NCI-H510A treated with DMSO at 0.1 percent for 48 hours (cell line): ENCODE results near the gene ERGIC1.

Experiments used
- DNase-seq: peaks from one replicate; lab custom pipeline; 2025; lab: John Stamatoyannopoulos, UW

The ERGIC1 gene

DNA sequence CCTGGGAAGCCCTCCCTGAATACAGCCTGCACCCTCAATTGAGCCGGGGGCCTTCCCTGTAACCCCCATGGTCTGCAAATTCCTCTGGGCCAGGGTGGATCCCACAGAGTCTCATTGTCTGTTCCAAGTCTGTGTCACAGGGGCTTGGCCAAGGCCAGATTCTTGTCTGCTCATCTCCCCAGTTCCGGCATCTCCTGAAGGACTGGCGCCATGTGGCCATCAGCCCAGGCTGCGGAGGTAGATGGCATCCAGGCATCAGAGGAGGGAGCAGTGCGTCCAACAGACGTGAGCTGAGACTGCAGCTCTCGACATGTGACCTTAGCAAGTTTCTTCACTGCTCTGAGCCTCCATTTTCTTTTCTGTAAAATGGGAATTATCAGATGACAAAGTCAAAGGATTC is 87.9 kb downstream of the ERGIC1 start:
- DNase-seq = no peak

- no peak for DNase-seq
These were observed 89.5 kb downstream of the ERGIC1 start for GRCh38 chr5:172923539-172923938.

GRCh38 chr5:172925336-172925948 is 91.4 kb downstream of the ERGIC1 start:
- no peak for DNase-seq

DNA sequence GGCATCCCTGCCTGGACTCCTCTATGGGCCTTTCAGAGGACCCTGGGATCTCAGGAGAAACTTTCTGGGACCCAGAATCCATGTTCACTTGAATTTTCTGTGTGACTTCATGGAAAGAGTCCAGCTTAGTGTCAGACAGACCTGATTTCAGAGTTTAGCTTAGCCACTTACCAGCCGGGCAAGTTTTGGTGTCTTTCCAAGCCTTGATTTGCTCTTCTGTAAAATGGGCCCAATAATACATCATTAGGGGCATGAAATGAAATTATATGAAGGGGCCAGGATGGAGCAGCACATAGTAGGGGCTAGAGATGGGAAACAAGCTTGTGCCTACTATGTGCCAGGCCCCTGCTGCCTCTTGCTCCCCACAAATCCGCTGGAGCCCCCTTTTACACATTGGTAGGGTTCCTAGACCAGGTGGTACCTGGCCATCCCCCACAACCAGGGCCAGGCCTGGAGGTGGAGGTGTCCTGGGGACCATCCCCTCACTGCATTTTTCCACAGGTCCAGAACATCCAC is 92.0 kb downstream of the ERGIC1 start:
- DNase-seq = no peak

DNA sequence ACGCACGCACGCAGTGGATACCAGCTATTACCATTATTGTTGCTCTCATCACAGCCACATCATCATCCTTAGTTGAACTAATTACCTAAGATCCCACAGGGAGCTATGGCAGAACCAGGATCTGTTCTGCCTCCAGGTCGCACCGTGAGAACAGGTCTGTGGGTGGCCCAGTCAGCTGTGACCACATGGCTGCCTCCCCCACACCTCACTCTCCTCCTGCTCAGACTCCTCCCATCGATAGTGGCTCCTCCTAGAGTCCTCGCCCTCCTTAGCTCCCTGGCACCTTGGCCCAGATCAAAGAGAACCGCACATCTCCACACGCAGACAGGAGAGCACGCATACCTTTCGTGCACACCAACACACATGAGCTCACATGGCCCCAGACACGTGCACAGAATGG is 92.7 kb downstream of the ERGIC1 start:
- DNase-seq = no peak

GRCh38 chr5:172929371-172929838 is 95.4 kb downstream of the ERGIC1 start:
- no peak for DNase-seq

DNA sequence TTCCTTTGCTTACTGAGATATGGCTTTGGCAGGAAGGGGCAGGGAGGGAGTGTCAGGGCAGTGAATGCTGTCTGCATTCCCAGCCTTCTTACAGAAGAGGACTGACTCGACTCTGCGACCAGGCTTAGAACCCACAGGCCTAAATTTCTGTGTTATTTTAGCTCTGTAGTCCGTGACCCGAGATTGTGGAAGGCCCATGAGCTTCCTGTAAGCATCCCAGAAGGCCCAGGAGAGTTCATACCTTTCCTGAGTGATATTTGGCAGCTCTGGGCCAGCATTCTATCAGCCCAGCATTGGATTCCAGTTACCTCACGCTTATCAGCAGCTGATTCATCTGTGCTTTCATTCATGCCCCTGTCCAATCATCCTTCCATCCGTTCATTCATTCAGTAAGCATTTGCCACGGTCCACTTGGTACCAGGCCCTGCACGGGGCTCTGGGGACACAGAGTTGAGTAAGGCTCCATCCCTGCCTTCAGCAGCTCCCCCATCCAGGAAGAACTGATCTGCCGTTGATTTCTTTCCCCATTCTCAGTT is 97.0 kb downstream of the ERGIC1 start:
- DNase-seq = no peak

- peak; percentile 13 for DNase-seq
These were observed 98.4 kb downstream of the ERGIC1 start for GRCh38 chr5:172932313-172933017.

- DNase-seq = no peak
These were observed 99.2 kb downstream of the ERGIC1 start for GRCh38 chr5:172933238-172933637.

- no peak for DNase-seq
These were observed 101.0 kb downstream of the ERGIC1 start for GRCh38 chr5:172935096-172935495.

GRCh38 chr5:172936401-172936800 is 102.3 kb downstream of the ERGIC1 start:
- no peak for DNase-seq

- DNase-seq = peak; percentile 4
These were observed 105.0 kb downstream of the ERGIC1 start for GRCh38 chr5:172939071-172939470.

DNA sequence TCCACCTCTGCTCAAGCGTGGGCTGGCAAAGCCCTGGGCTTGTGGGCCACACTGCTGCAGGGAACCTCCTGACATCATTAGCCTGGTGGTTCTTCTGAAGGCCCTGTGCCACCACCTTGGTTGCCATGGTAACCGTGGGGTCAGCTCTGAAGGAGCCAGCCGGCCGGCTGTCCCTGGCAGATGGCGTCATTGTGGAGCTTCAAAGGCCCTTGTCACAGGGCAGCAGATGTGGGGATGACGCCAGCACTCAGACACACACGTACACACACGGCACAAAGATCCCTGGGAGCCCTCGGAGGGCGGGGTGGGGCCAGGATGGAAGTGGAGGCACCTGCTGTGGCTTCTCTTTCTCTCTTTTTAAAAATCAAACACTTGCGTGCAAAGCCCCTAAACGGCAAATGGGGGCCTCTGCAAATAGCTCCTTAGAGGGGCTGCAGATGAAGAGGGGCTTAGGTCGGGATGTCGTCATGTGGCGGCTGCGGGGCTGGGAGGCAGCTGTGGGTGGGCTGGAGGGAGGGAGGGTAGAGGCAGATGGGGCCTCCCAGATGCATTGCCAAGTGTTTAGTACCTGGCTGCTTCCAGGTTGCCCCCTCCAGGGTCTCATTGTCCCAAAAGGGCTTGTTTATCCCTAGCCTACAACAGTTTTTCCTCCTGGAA is 105.7 kb downstream of the ERGIC1 start:
- DNase-seq = peak; percentile 22

DNA sequence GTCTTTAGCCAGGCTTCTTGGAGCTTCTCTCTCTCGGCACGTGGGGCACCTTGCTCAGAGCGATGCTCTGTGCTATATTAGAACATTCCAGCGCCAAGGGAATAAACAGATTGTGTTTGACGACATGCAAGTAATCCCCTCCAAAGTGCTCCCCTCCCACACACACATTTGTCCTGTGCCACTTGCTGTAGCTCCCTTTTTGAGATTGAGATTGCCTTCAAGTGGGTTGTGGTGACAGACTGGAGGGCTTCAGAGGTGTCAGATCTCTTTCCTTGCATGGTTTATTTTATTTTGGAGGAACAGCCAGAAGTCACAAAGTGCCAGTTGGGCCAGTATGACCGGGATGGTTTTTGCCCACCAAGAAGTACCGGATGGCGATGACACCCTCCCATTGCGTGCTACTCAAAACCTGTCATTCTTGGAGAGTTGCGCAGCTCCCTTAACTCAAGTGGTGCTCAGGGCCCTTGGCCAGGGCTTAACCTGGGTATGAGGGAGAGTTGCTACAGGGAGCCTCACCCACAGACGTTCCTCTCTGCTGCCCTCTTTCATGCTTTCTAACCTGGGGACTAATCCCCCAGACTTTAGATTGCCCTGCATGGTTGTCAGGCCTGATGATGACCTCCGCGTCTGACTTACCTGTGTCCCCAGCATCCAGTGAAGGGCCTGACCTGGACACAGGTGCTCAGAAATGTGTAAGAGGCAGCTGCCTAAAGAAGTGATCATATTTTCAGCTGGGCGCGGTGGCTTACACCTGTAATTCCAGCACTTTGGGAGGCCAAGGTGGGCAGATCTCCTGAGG is 106.4 kb downstream of the ERGIC1 start:
- DNase-seq = no peak

DNA sequence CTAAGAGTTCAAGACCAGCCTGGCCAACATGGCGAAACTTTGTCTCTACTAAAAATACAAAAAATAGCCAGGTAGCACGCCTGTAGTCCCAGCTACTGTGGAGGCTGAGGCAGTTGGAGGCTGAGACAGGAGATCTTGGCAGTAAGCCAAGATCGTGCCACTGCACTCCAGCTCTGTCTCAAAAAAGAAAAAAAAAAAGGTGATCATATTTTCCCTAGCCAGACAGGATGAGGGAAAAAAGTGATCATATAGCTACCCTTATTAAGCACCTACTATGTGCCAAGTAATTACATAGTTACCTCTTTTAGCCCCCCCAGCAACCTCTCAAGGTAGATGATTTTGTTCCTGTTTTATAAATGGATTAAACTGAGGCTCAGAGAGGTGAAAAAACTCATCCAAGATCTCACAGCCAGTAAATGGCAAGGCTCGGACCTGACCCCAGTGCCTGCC is 107.0 kb downstream of the ERGIC1 start:
- no peak for DNase-seq

DNA sequence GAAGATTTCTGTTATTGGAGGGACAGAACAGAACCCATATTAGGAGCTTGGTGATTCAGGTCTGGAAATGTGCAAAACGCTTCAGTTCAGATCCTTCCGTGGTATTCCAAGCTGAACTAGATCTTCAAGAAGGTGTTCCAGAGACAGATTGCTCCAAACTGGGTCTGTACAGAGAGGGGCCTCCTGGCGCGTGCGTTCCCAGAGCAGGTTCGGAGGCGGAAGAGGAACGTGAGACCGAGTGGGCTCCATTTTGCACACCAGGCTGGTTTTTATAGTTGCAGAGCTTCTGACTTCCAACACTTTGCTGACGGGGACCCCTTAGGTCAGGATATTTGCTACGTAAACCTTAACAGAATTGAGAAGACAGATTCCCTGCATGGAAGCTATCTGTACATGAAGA is 108.5 kb downstream of the ERGIC1 start:
- DNase-seq = no peak

- no peak for DNase-seq
These were observed 109.3 kb downstream of the ERGIC1 start for GRCh38 chr5:172943283-172943841.

DNA sequence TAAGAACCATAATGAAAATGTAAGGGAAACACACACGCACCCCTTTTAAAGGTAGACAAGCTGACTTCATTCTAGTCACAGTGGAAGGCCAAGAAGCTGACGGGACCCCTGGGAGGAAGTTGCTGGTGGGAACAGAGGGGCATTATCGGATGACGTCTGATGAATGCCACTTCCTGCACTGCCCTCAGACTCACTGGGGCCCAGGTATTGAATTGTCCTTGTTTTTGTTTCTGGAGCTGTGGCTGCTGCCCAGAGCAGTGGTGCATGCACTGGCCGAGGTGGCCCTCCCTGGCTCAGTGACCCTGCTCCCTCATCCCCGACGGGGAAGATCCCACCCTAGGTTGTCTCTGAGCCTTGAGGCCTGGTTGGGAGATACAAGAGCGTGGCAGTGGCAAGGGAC is 109.9 kb downstream of the ERGIC1 start:
- no peak for DNase-seq

- DNase-seq = no peak
These were observed 110.7 kb downstream of the ERGIC1 start for GRCh38 chr5:172944741-172945140.

- DNase-seq = no peak
These were observed 111.1 kb downstream of the ERGIC1 start for GRCh38 chr5:172945151-172945550.

DNA sequence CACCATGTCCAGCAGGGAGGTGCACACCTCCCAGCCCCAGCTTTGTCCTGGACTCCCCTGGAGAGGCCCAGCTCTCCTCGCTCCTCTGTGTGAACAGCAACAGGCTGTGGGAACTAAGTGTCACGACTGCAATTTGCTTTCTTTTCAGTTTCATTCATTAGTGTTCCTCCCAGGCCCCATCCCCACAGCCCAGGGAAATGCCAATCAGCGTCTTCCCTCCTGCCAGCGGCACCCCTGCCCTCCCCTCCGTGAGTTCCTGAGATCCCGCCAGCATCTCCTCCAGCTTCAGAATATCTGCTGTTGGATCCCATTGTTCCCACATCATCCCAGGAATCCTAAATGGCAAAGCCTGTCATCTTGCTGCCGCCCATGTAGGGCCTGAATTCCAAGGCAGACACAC is 112.1 kb downstream of the ERGIC1 start:
- no peak for DNase-seq

- no peak for DNase-seq
These were observed 115.4 kb downstream of the ERGIC1 start for GRCh38 chr5:172949426-172949825.
